Thyroid gland (tissue), 4 donors: ENCODE results near the gene SYNGAP1.

Experiments used
- CTCF ChIP-seq, 6 experiments: fragments of 200-600 bp in 3 of 6; fragments of 450-650 bp in 3 of 6; sonication (generic) in 3 of 6; IDR thresholded peaks; one replicate each; pipeline ENCODE4 v1.5.1; 2016 to 2019; ENCODE audit warnings: antibody characterized with exemption in 6 of 6, mild to moderate bottlenecking in 2 of 6, inconsistent platforms in 1 of 6, moderate library complexity in 1 of 6
- POLR2A ChIP-seq, 2 donors: fragments of 450-650 bp; IDR thresholded peaks; one replicate each; pipeline ENCODE4 v1.6.1; 2017; ENCODE audit warnings: antibody characterized with exemption in 2 of 2, mild to moderate bottlenecking in 2 of 2, moderate library complexity in 1 of 2

- TF ChIP-seq CTCF (IDR thresholded peaks at IDR 0.05), result no peak
- no peak for TF ChIP-seq POLR2A (IDR thresholded peaks at IDR 0.05)
Measured at GRCh38 chr6:33504486-33504885, 84.6 kb downstream of the SYNGAP1 start.
